ENCODE data around the gene OXNAD1.

OXNAD1 gene

DNA sequence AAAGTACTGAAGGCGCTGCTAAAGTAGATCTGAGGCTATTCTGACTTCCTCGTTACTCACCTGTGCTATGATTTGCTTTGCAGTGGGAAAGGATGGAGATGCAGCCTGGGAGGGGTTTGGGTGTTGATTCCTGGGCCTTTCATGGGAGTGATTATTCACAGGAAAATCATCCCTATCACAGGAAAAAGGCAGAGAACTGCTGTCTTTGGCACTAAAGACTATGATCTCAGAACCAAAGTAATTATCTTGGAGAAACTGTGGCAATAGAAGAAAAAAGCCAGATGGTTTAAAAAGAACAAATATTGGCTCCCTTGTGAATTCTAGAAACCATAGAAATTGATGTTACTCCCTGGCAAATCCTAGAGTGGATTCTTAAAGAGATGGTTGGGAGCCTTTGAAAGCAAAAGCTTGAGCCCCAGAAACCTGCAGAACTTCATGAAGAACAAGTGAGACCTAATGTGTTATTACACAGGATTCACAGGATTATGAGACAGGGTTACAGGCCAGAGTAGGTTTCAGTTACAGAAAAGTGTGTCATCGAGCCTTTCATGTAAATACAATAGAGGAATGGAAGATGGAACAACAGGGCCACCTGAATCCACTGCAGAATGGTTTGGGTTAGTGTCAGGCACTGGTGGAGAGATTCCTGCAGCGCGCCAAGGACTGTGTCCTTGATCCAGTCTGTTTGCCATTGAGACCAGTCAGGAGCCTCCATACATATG lies 85.7 kb downstream of the OXNAD1 start:
- H3K4me3 ChIP-seq (ENCODE audit: low read length): no peak overlapping the region
- TF ChIP-seq, protein P1, sequence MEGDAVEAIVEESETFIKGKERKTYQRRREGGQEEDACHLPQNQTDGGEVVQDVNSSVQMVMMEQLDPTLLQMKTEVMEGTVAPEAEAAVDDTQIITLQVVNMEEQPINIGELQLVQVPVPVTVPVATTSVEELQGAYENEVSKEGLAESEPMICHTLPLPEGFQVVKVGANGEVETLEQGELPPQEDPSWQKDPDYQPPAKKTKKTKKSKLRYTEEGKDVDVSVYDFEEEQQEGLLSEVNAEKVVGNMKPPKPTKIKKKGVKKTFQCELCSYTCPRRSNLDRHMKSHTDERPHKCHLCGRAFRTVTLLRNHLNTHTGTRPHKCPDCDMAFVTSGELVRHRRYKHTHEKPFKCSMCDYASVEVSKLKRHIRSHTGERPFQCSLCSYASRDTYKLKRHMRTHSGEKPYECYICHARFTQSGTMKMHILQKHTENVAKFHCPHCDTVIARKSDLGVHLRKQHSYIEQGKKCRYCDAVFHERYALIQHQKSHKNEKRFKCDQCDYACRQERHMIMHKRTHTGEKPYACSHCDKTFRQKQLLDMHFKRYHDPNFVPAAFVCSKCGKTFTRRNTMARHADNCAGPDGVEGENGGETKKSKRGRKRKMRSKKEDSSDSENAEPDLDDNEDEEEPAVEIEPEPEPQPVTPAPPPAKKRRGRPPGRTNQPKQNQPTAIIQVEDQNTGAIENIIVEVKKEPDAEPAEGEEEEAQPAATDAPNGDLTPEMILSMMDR (conservative IDR thresholded peaks at IDR 0.05; ENCODE audit: low read depth, low read length): no peak
- no peak for DNase-seq (ENCODE audit: low read depth)

DNA sequence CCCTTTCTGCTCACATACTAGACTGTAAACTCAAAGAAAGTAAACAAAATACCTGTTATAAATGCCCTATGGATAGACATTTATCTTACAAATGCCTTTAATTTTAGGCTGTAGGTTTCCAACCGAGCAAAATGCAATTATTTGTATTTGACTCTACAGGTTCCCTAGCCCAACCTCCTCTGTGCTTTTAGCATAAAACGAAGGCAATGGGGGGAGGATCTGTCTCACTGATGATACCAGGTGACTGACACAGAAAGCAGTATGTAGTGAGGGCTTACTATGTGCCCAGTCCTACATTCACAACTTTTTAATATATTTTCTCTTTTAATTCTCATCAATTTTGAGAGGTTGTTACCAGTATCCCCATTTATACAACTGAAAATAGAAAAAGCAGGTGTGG lies 87.4 kb downstream of the OXNAD1 start:
- TF ChIP-seq, protein P1 (conservative IDR thresholded peaks at IDR 0.05; ENCODE audit: low read depth, low read length): no peak
- H3K4me3 ChIP-seq (ENCODE audit: low read length): no peak overlapping the region
- no peak for DNase-seq (ENCODE audit: low read depth)

DNA sequence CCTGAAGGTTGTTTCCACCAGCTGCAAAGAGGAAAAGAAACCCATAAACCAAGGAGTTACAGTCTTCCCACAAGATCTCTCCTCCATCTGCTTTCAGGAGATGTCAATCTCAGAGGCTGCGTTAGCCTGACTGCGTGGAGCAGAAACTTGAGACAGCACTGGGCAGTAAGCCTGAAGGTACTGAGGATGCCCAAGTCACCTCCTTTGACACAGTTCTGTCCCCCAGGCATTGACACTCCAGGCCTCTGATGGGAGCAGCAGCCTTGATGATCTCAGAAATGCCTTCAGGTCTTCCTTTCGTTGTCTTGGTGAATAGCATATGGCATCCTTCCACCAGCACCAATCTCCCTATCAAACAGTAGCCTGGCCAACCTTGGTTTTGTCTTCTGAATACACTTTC lies 89.3 kb downstream of the OXNAD1 start:
- no peak for DNase-seq (ENCODE audit: low read depth)

More for the DNA sequence above, 89.3 kb downstream of the OXNAD1 start:
- TF ChIP-seq, protein P1 (conservative IDR thresholded peaks at IDR 0.05; ENCODE audit: low read depth, low read length): no peak
- no peak overlapping the region for H3K4me3 ChIP-seq (ENCODE audit: low read length)

All from retinal pigment epithelial cell (primary cell).